ENCODE results near the gene AGMO.

DNA sequence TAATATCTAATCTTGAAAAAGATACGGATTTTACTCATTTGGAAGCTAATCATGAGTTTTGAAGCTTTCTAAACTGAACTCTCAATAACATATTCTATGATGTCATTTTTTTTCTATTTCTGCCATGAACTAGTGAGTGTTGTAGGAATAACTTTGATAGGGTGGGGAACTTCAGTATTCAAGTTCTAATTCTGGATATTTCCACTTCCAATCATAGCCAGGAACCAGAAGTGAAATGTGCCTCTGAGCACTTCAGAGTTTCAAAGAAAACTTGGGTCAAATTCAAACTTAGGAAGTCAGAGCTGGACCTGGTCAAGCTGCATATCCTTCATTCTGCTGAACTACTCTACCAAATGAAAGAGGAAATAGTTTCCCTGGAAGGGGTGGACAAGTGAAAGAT is 847 bp downstream of the AGMO start:
- TF ChIP-seq POLR2AphosphoS5 (IDR thresholded peaks at IDR 0.05) (no peak), EZH2 (IDR thresholded peaks at IDR 0.05; ENCODE audit: borderline replicate concordance, insufficient read depth, low read length, poor library complexity, severe bottlenecking) (no peak), TAF1 (IDR thresholded peaks at IDR 0.05; ENCODE audit: low read depth) (no peak), RAD21 (conservative IDR thresholded peaks at IDR 0.05) (no peak), SMC3 (conservative IDR thresholded peaks at IDR 0.05; ENCODE audit: poor library complexity) (no peak), EP300 (conservative IDR thresholded peaks at IDR 0.05; ENCODE audit: poor library complexity, severe bottlenecking) (no peak)
- TF ChIP-seq, protein P1, sequence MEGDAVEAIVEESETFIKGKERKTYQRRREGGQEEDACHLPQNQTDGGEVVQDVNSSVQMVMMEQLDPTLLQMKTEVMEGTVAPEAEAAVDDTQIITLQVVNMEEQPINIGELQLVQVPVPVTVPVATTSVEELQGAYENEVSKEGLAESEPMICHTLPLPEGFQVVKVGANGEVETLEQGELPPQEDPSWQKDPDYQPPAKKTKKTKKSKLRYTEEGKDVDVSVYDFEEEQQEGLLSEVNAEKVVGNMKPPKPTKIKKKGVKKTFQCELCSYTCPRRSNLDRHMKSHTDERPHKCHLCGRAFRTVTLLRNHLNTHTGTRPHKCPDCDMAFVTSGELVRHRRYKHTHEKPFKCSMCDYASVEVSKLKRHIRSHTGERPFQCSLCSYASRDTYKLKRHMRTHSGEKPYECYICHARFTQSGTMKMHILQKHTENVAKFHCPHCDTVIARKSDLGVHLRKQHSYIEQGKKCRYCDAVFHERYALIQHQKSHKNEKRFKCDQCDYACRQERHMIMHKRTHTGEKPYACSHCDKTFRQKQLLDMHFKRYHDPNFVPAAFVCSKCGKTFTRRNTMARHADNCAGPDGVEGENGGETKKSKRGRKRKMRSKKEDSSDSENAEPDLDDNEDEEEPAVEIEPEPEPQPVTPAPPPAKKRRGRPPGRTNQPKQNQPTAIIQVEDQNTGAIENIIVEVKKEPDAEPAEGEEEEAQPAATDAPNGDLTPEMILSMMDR (IDR thresholded peaks at IDR 0.05; ENCODE audit: poor library complexity, severe bottlenecking): no peak

Data from neural cell (in vitro differentiated cells).